ENCODE results near the gene USP7. TPM values are rescaled to one million over a fixed set of nuclear protein-coding genes. Genes with fewer than 3 reads are reported as not detected.

USP7 gene
- total RNA-seq, 1 donor from 2014 or later: 55.3 TPM

DNA sequence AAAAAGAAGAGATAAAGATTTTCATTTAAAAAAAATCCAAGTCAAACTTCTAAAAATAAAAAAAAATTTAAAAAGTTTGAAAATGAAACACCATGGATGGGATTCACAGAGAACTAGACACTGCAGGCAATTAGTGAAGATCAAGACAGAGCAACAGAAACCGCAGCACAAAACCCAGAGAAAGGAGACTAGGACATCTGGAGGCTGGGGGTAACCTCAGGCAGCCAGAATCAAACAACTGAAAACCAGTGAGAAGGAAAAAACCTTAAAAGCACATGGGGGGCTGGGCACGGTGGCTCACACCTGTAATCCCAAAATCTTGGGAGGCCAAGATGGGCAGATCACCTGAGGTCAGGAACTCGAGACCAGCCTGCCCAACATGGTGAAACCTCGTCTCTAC, 50.9 kb downstream of the USP7 start:
- Histone ChIP-seq H3K27ac (no peak overlapping the region), H3K4me1 (no peaks in the 10 kb centered on the region), H3K9me3 (no peaks in the 10 kb centered on the region), H3K4me3 (no peak overlapping the region), H3K27me3 (no peaks in the 10 kb centered on the region), H3K36me3 (peaks cover 69 to 84% of the 10 kb centered on the region in 2 donors)
- intact Hi-C loops (cut with DNase I): no loop called here
- no peak for DNase-seq (ENCODE audit: low spot score in 2 of 2)
- no peak for TF ChIP-seq CTCF (IDR thresholded peaks at IDR 0.05)

GRCh38 chr16:8910811-8911210, 52.9 kb downstream of the USP7 start:
- no peak overlapping the region for H3K27ac ChIP-seq

GRCh38 chr16:8908810-8909468, 54.8 kb downstream of the USP7 start:
- H3K27ac ChIP-seq: no peak overlapping the region
- no peaks in the 10 kb centered on the region for H3K9me3 ChIP-seq
- no peak for TF ChIP-seq CTCF (IDR thresholded peaks at IDR 0.05)
- H3K4me3 ChIP-seq: no peak overlapping the region
- H3K36me3 ChIP-seq: peaks cover 65 to 86% of the 10 kb centered on the region in 2 donors
- intact Hi-C loops (cut with DNase I): no loop called here
- no peaks in the 10 kb centered on the region for H3K27me3 ChIP-seq
- no peak for DNase-seq (ENCODE audit: low spot score in 2 of 2)
- H3K4me1 ChIP-seq: no peaks in the 10 kb centered on the region

More at GRCh38 chr16:8910811-8911210, 52.9 kb downstream of the USP7 start:
- Histone ChIP-seq H3K4me3 (no peak overlapping the region), H3K4me1 (no peaks in the 10 kb centered on the region), H3K9me3 (no peaks in the 10 kb centered on the region), H3K36me3 (peaks cover 63 to 82% of the 10 kb centered on the region in 2 donors), H3K27me3 (no peaks in the 10 kb centered on the region)
- TF ChIP-seq CTCF (IDR thresholded peaks at IDR 0.05): no peak
- intact Hi-C loops (cut with DNase I): no loop called here
- no peak for DNase-seq (ENCODE audit: low spot score in 2 of 2)

DNA sequence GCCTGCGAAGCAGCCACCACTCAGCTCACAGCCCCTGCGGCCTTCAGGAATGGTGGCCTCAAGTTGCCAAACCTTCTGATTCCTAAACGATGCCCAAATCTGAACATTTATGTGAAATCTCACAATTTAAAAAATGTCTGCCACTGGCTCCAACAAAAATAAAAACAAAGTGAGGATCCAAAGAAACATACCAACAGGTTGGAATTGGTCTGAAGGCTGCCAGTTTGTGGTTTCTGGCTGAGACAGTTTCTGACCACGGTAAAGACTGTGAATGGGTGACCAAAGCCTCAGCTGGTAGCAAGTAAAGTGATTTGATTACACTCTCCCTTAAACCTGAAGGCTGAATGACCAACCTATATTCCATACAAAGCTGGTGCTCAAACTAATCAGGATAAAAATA, 56.6 kb downstream of the USP7 start:
- Histone ChIP-seq H3K9me3 (no peaks in the 10 kb centered on the region), H3K27me3 (no peaks in the 10 kb centered on the region), H3K36me3 (peaks cover 83 to 95% of the 10 kb centered on the region in 2 donors), H3K4me1 (no peaks in the 10 kb centered on the region), H3K27ac (no peak overlapping the region), H3K4me3 (no peak overlapping the region)
- intact Hi-C loops (cut with DNase I): no loop called here
- TF ChIP-seq CTCF (IDR thresholded peaks at IDR 0.05): no peak
- DNase-seq (ENCODE audit: low spot score in 2 of 2): no peak

DNA sequence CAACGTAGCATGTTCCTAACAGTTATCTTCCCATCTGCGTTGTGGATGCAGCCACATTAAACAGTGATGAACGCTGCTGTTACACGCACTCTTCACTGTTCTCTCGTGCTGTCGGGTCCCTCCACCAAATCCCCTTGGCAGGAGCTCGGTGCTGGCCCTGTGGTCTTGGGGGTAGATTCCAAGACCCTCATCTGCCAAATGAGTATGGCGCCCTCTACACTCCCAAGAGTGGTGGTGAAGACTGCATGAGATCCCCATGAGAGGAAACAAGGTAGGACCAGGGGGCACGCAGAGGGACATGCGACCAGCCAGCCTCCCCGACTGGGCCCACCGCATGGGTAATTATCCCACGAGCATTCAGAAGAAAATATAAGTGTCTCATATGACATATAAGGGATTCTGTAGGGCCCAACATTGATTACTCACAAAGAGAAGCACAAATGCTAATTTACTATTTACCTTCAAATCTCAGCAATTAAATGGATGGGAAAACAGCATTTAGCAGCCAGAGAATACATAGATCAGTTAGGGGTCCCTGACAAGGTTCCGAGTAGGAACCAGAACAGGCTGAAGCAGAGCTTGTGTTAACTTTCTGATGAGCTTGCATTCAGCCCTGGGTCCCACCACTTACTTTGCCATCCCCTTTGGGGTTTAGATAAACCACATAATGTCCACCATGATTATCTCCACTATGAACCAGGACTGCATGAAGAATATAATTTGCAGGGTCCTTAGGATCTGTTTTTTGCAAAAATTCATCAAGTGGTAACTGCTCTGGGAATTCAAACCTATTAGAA, 57.7 kb downstream of the USP7 start:
- peaks cover 83 to 96% of the 10 kb centered on the region in 2 donors for H3K36me3 ChIP-seq
- no peak overlapping the region for H3K4me3 ChIP-seq
- no peaks in the 10 kb centered on the region for H3K27me3 ChIP-seq
- no peaks in the 10 kb centered on the region for H3K4me1 ChIP-seq
- intact Hi-C loops (cut with DNase I): no loop called here
- no peak for DNase-seq (ENCODE audit: low spot score in 2 of 2)
- no peak for TF ChIP-seq CTCF (IDR thresholded peaks at IDR 0.05)
- H3K9me3 ChIP-seq: no peaks in the 10 kb centered on the region
- H3K27ac ChIP-seq: no peak overlapping the region

Data from ascending aorta (tissue), 2 donors.